Measurements from ENCODE around the gene CA5B. TPM values are rescaled to one million over a fixed set of nuclear protein-coding genes. Genes with fewer than 3 reads are reported as not detected.

Gene CA5B
- total and polyA plus RNA-seq, 2 of the 8 experiments (the other 6 are each of a cell fraction or from before 2014, with no cell fraction given): 3.3 to 8.6 TPM

DNA sequence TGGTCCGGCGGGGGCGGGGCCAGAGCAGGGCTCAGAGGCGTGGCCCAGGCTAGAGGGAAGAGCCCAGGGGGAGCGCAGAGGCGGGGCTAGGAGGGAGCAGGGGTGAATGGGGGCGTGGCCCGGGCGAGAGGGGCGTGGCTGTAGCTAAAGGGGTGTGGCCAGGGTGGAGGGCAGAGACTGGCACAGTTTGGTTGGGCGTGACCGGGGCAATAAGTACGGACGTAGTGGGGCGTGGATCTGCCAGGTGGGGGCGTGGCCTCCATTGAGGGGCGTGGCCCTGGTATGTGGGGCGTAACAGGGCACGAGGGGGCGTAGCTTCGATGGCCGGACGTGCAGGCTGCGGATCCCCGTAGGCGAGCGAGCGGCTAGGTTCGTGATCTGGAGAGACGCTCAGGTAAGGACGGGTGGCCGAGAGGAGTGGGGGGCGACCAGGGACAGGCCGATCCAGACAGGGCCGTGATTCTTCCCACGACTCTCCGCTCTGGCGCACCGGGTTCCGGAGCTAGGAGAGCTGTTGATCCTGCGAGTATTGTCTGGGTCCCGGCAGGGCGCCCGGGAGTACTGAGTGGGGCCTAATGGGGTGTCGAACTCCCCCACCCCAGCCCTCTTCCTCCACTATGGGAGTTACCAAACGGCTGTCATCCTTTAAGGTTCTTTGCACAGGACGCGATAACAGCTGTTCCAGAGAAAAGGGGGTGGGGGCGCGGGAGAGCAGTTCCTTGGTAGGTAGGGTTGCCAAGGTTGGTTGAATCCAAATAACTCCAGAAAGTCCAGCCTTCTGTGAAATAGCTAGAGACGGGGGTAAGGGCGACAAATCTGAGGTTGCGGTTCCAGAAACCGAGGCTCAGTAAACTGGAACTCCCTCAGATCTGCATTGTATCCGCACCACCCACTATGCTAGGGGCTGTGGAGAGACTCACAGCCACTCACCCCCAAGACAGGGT is at the start of gene CA5B (continued):
- TF ChIP-seq YY1 (IDR thresholded peaks at IDR 0.05; ENCODE audit: low read depth, low read length) (no peak), KDM1A (IDR thresholded peaks at IDR 0.05; ENCODE audit: borderline replicate concordance, low read length) (no peak), POLR2AphosphoS5 (IDR thresholded peaks at IDR 0.05; ENCODE audit: low read depth, low read length) (peak; percentile 51; the same call in 1 of the 2 replicates), EZH2 (IDR thresholded peaks at IDR 0.05; ENCODE audit: low read depth, low read length, severe bottlenecking) (no peak), POU5F1 (IDR thresholded peaks at IDR 0.05; ENCODE audit: low read depth, low read length) (no peak), BCL11A (IDR thresholded peaks at IDR 0.05; ENCODE audit: low read depth in 2 of 2, low read length in 2 of 2) (no peak), TCF12 (IDR thresholded peaks at IDR 0.05; ENCODE audit: low read depth, low read length) (no peak), SRF (IDR thresholded peaks at IDR 0.05; ENCODE audit: low read depth, low read length) (no peak), TAF7 (optimal IDR thresholded peaks at IDR 0.05; ENCODE audit: borderline replicate concordance, low read depth, low read length) (no peak), SIX5 (IDR thresholded peaks at IDR 0.05; ENCODE audit: low read depth, low read length) (no peak), BACH1 (IDR thresholded peaks at IDR 0.05; ENCODE audit: low read length) (no peak), SUZ12 (IDR thresholded peaks at IDR 0.05; ENCODE audit: low read length) (no peak), SAP30 (IDR thresholded peaks at IDR 0.05; ENCODE audit: insufficient read depth, insufficient replicate concordance, low read length) (peak; percentile 40), NANOG (IDR thresholded peaks at IDR 0.05; ENCODE audit: insufficient read depth, low read depth, low read length, poor library complexity, severe bottlenecking) (no peak), BRCA1 (IDR thresholded peaks at IDR 0.05; ENCODE audit: low read depth, low read length) (no peak), MAFK (IDR thresholded peaks at IDR 0.05; ENCODE audit: low read depth, low read length) (no peak), EP300 (IDR thresholded peaks at IDR 0.05; ENCODE audit: borderline replicate concordance in 1 of 2, low read depth in 2 of 2, low read length in 2 of 2) (no peak), SIN3A (conservative IDR thresholded peaks at IDR 0.05 in 1 of 2, IDR thresholded peaks at IDR 0.05 in 1 of 2; ENCODE audit: low read depth in 1 of 2, low read length in 2 of 2) (peak in 1 of 2 experiments; percentile 34; a peak in 1 of 4 replicates)
- TF ChIP-seq, protein P1, sequence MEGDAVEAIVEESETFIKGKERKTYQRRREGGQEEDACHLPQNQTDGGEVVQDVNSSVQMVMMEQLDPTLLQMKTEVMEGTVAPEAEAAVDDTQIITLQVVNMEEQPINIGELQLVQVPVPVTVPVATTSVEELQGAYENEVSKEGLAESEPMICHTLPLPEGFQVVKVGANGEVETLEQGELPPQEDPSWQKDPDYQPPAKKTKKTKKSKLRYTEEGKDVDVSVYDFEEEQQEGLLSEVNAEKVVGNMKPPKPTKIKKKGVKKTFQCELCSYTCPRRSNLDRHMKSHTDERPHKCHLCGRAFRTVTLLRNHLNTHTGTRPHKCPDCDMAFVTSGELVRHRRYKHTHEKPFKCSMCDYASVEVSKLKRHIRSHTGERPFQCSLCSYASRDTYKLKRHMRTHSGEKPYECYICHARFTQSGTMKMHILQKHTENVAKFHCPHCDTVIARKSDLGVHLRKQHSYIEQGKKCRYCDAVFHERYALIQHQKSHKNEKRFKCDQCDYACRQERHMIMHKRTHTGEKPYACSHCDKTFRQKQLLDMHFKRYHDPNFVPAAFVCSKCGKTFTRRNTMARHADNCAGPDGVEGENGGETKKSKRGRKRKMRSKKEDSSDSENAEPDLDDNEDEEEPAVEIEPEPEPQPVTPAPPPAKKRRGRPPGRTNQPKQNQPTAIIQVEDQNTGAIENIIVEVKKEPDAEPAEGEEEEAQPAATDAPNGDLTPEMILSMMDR (IDR thresholded peaks at IDR 0.05; ENCODE audit: control extremely low read depth in 1 of 3, insufficient read depth in 1 of 3, low read depth in 1 of 3, low read length in 3 of 3): no peak
- TF ChIP-seq, protein P2, sequence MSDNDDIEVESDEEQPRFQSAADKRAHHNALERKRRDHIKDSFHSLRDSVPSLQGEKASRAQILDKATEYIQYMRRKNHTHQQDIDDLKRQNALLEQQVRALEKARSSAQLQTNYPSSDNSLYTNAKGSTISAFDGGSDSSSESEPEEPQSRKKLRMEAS (IDR thresholded peaks at IDR 0.05): peak; percentile 52
